Thoracic aorta (tissue), 2 donors: ENCODE measurements around the gene OTX1. TPM values are rescaled to one million over a fixed set of nuclear protein-coding genes. Genes with fewer than 3 reads are reported as not detected.

ENCODE experiments used
- ATAC-seq: fragments of 150-250 bp; one replicate; pipeline ENCODE4 v1.8.0; 2017; ENCODE audit warnings: low read depth; ENCODE audit not compliant: insufficient number of reproducible peaks, low FRiP score
- DNase-seq: peaks from one replicate; pipeline ENCODE4 v3.0.0-alpha.2; 2020; ENCODE audit warnings: low spot score
- H3K27ac ChIP-seq, 2 donors: fragments of 200-600 bp; sonication (generic); 1 replicate in 1 of 2; 2 replicates in 1 of 2; pipeline ENCODE4 v1.5.1; 2016; ENCODE audit warnings: mild to moderate bottlenecking in 2 of 2, moderate library complexity in 2 of 2
- H3K27me3 ChIP-seq: fragments of 200-600 bp; sonication (generic); replicated peaks from 2 replicates; pipeline ENCODE4 v1.6.0; 2016; ENCODE audit warnings: mild to moderate bottlenecking; ENCODE audit not compliant: insufficient read depth
- H3K36me3 ChIP-seq: fragments of 200-600 bp; sonication (generic); one replicate; pipeline ENCODE4 v1.5.1; 2016
- H3K4me1 ChIP-seq, 2 donors: fragments of 200-600 bp; sonication (generic); 1 replicate in 1 of 2; 2 replicates in 1 of 2; pipeline versions ENCODE4 v1.5.1 to v1.6.0; 2016; ENCODE audit warnings: low read depth in 2 of 2, mild to moderate bottlenecking in 1 of 2; ENCODE audit not compliant: control insufficient read depth in 1 of 2
- H3K4me3 ChIP-seq: fragments of 200-600 bp; sonication (generic); 2 replicates; pipeline ENCODE4 v1.5.1; 2016; ENCODE audit warnings: mild to moderate bottlenecking
- H3K9me3 ChIP-seq: fragments of 200-600 bp; sonication (generic); 2 replicates; pipeline ENCODE4 v1.5.1; 2016
- CTCF ChIP-seq: fragments of 200-600 bp; sonication (generic); IDR thresholded peaks from one replicate; pipeline ENCODE4 v1.5.1; 2019; ENCODE audit warnings: antibody characterized with exemption
- total RNA-seq, 2 donors: library from RNA; depleted of rRNA; stranded (reverse); fragments of >200 nt; gene quantifications; one replicate each; pipeline versions ENCODE4 v1.1.0 to v1.2.3, GENCODE V29; 2016

The OTX1 gene
- total RNA-seq, 2 donors from 2014 or later = not detected

- Histone ChIP-seq H3K9me3 (no peaks in the 10 kb centered on the region), H3K36me3 (no peaks in the 10 kb centered on the region), H3K27me3 (peaks cover 49% of the 10 kb centered on the region), H3K4me3 (peak overlapping the region; percentile 54), H3K27ac (no peak overlapping the region), H3K4me1 (peaks cover 26 to 38% of the 10 kb centered on the region in 2 donors)
- DNase-seq (no peak), ATAC-seq (no peak)
- no peak for TF ChIP-seq CTCF
Observed at GRCh38 chr2:63059793-63060471, 9.3 kb downstream of the OTX1 start.

GRCh38 chr2:63060472-63060991, 9.9 kb downstream of the OTX1 start:
- H3K9me3 ChIP-seq = no peaks in the 10 kb centered on the region
- no peak for ATAC-seq
- no peaks in the 10 kb centered on the region for H3K36me3 ChIP-seq
- peaks cover 20 to 32% of the 10 kb centered on the region in 2 donors for H3K4me1 ChIP-seq
- H3K4me3 ChIP-seq = no peak overlapping the region
- no peak for TF ChIP-seq CTCF
- H3K27ac ChIP-seq = no peak overlapping the region
- peaks cover 44% of the 10 kb centered on the region for H3K27me3 ChIP-seq
- DNase-seq = no peak

- DNase-seq = no peak
- H3K4me3 ChIP-seq = no peak overlapping the region
- ATAC-seq = no peak
- H3K27ac ChIP-seq = no peak overlapping the region
- H3K4me1 ChIP-seq = peaks cover 5% of the 10 kb centered on the region in 2 donors
- no peaks in the 10 kb centered on the region for H3K9me3 ChIP-seq
- peaks cover 32% of the 10 kb centered on the region for H3K27me3 ChIP-seq
- no peaks in the 10 kb centered on the region for H3K36me3 ChIP-seq
- no peak for TF ChIP-seq CTCF
Observed at GRCh38 chr2:63064197-63064596, 13.6 kb downstream of the OTX1 start.

- H3K9me3 ChIP-seq = no peaks in the 10 kb centered on the region
- no peak for TF ChIP-seq CTCF
- peaks cover under 1% of the 10 kb centered on the region in 2 donors for H3K4me1 ChIP-seq
- H3K27ac ChIP-seq = no peak overlapping the region
- H3K27me3 ChIP-seq = peaks cover 28% of the 10 kb centered on the region
- H3K4me3 ChIP-seq = no peak overlapping the region
- ATAC-seq = no peak
- no peaks in the 10 kb centered on the region for H3K36me3 ChIP-seq
- no peak for DNase-seq
Observed at GRCh38 chr2:63064661-63065060, 14.0 kb downstream of the OTX1 start.

- Histone ChIP-seq H3K9me3 (no peaks in the 10 kb centered on the region), H3K27me3 (peaks cover 17% of the 10 kb centered on the region), H3K4me3 (no peak overlapping the region), H3K27ac (no peak overlapping the region), H3K4me1 (no peaks in the 10 kb centered on the region), H3K36me3 (no peaks in the 10 kb centered on the region)
- DNase-seq = no peak
- no peak for ATAC-seq
- TF ChIP-seq CTCF = no peak
Observed at GRCh38 chr2:63066265-63066664, 15.6 kb downstream of the OTX1 start.
